ENCODE results near the gene MED9.
"Not testable (repeated sequence)": the region's sequence is repeated elsewhere in the genome, so short reads cannot be mapped to it uniquely, and the experiment has no call there.

Gene MED9

DNA sequence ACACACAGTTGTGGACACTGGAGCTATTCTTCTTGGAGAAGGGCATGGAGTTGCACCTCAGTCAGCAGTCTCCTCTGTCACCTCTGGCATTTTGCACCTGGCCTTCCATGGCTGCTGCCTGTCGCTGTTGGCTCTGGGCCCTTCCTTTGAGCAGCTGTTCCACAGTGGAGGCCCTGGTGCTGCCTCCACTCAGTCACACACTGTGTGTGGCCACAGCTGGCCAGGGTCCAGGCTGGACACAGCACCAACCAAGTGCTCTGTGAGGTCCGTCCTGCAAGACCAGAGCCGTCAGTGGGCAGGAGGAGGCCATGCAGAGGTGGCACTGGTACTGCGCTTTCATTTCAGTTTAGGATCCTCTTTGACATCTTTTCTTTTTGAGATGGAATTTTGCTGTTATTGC, 21.6 kb upstream of the MED9 start:
- TF ChIP-seq, protein P1, sequence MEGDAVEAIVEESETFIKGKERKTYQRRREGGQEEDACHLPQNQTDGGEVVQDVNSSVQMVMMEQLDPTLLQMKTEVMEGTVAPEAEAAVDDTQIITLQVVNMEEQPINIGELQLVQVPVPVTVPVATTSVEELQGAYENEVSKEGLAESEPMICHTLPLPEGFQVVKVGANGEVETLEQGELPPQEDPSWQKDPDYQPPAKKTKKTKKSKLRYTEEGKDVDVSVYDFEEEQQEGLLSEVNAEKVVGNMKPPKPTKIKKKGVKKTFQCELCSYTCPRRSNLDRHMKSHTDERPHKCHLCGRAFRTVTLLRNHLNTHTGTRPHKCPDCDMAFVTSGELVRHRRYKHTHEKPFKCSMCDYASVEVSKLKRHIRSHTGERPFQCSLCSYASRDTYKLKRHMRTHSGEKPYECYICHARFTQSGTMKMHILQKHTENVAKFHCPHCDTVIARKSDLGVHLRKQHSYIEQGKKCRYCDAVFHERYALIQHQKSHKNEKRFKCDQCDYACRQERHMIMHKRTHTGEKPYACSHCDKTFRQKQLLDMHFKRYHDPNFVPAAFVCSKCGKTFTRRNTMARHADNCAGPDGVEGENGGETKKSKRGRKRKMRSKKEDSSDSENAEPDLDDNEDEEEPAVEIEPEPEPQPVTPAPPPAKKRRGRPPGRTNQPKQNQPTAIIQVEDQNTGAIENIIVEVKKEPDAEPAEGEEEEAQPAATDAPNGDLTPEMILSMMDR (conservative IDR thresholded peaks at IDR 0.05; ENCODE audit: low read depth, low read length), result no peak
- no peak overlapping the region for H3K4me3 ChIP-seq (ENCODE audit: low read length)

DNA sequence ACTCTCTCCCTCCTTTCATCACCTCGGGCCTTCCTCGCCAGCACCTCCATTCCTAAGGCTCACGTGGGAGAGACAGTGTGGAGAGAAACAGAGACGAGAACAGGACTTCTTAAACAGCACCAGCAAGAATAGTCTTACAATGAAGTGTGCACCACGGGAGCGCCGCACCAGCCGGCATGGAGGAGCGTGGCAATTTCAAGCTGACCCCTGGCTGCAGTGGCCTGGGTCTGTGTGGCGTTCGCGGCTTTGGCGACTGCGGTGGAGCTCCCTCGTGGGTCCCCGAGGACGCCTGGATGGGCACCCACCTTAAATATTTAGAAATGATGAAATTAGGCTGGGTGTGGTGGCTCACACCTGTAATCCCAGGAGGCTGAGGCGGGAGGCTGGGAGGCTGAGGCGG, 20.5 kb upstream of the MED9 start:
- H3K4me3 ChIP-seq (ENCODE audit: low read length), result no peak overlapping the region
- TF ChIP-seq, protein P1 (conservative IDR thresholded peaks at IDR 0.05; ENCODE audit: low read depth, low read length), result no peak
- DNase-seq (ENCODE audit: low read depth), result no peak

More for the DNA sequence above, 21.6 kb upstream of the MED9 start:
- no peak for DNase-seq (ENCODE audit: low read depth)

DNA sequence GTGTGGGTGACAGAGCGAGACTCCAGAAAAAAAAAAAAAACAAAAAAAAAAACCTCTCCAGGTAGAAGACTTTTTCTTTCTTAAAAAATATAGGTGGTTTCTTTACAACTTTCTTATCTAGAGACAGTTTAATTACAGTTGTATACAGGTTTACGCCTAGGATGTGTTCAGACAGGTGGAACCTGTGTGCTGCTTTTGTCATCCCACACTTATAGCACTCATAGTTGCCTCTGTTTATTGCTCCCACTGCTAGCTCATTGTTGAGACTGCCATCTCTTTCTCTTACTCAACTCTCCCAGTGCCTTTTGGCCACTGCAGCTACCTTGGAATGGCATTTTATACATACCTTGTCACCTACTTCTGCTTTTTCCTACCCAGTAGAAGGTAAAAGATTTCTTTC, 19.1 kb upstream of the MED9 start:
- no peak for DNase-seq (ENCODE audit: low read depth)
- no peak overlapping the region for H3K4me3 ChIP-seq (ENCODE audit: low read length)
- TF ChIP-seq, protein P1 (conservative IDR thresholded peaks at IDR 0.05; ENCODE audit: low read depth, low read length), result no peak

DNA sequence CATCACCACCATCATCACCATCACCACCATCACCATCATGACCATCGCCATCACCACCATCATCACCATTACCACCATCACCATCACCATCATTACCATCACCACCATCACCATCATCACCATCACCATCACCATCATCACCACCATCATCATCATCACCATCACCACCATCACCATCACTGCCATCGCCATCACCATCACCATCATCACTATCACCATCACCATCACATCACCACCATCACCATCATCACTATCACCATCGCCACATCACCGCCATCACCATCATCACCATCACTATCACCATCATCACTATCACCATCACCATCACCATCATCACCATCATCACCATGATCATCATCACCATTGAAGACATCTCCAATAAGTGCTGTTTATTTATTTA, 16.8 kb upstream of the MED9 start:
- TF ChIP-seq, protein P1 (conservative IDR thresholded peaks at IDR 0.05; ENCODE audit: low read depth, low read length), result no peak

DNA sequence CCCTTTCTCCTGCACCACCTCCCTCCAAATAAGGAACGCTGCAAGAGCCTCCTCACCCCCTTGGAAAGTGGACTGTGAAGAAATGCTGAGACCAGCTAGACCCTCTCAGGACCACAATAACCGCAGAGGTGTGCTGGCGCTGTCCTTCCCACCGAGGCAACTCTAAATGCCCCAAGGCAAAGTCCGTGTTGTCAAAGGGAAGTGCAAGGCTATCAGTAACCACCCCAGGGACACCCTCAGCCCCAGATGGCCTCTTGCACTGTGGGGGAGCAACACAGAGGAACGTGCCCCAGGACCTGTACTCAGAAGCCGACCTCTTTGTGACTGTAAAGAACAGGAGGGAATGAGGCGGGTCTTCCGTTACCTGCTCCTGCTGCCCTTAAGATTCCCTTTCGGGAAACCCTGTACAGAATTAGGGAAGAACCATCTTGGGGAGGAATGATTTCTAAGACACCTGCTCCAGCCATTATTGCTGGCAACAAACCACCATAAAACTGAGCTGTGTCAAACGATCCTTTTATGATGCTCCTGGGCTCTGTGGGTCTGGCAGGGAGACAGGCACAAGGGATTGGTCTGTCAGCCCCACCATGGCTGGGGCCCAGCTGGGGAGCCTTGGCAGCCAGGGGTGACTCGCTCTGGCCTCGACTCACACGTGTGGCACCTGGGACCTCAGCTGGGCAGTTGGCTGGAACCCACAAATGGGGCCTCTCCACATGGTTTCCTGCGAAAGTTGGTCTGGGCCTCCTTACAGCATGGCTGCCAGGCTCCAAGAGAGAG, 14.6 kb upstream of the MED9 start:
- no peak for DNase-seq (ENCODE audit: low read depth)
- TF ChIP-seq, protein P1 (conservative IDR thresholded peaks at IDR 0.05; ENCODE audit: low read depth, low read length), result no peak
- H3K4me3 ChIP-seq (ENCODE audit: low read length), result no peak overlapping the region

More for the DNA sequence above, 16.8 kb upstream of the MED9 start:
- no peak for DNase-seq (ENCODE audit: low read depth)
- no peak overlapping the region for H3K4me3 ChIP-seq (ENCODE audit: low read length)

DNA sequence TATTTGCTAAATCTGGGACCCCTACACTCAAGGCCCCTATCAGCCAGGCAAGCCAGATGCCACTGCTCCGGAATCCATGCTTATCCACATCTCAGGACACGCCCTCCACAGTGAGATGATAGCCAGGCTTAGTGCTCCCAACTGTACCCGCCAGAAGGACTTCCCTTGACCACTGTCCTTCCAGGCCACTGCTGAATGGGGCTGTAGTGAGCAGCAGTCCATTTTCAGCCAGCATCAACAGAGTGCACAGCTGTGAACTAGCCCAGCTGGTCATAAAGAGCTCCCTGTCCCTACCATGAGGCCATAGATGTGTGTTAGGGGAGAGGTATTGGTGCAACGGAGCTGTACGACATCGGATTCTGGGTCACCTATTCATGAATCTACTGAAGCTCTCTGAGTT, 13.0 kb upstream of the MED9 start:
- no peak overlapping the region for H3K4me3 ChIP-seq (ENCODE audit: low read length)
- TF ChIP-seq, protein P1 (conservative IDR thresholded peaks at IDR 0.05; ENCODE audit: low read depth, low read length), result no peak
- DNase-seq (ENCODE audit: low read depth), result no peak

DNA sequence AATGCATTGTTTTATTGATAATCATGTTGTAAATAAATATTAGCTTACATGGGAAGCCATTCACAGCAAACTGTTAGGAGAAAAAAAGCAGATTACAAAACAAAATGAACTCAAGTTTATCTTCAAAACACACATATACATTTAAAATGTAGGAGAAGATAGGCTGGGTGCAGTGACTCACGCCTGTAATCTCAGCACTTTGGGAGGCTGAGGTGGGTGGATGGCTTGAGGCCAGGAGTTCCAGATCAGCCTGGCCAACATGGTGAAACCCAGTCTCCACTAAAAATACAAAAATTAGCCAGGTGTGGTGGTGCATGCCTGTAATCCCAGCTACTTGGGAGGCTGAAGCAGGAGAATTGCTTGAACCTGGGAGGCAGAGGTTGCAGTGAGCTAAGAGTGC, 10.9 kb upstream of the MED9 start:
- not testable (repeated sequence) for H3K4me3 ChIP-seq (ENCODE audit: low read length); DNase-seq (ENCODE audit: low read depth)

Measured in retinal pigment epithelial cell (primary cell).